DMS153 treated with DMSO at 0.1 percent for 48 hours (cell line): ENCODE results near the gene WWTR1.

ENCODE experiments used
- DNase-seq: peaks from one replicate; lab custom pipeline; 2025; ENCODE audit not compliant: unreplicated experiment; lab: John Stamatoyannopoulos, UW

Gene WWTR1

DNA sequence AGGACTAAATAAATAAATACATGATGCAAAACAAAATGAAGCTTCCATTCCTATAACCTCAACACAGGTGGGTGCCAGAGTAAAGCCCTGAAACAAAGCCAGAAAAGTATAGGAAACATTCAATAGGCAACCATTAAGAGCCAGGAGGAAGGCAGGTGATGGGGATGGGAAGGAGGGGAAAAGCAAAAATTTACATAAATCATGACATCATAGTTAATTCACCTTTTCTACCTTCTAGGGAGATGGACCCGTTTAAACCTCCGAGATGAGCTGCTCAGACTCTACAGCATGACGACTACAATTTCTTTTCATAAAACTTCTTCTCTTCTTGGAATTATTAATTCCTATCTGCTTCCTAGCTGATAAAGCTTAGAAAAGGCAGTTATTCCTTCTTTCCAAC, 155.4 kb downstream of the WWTR1 start:
- DNase-seq, result no peak

DNA sequence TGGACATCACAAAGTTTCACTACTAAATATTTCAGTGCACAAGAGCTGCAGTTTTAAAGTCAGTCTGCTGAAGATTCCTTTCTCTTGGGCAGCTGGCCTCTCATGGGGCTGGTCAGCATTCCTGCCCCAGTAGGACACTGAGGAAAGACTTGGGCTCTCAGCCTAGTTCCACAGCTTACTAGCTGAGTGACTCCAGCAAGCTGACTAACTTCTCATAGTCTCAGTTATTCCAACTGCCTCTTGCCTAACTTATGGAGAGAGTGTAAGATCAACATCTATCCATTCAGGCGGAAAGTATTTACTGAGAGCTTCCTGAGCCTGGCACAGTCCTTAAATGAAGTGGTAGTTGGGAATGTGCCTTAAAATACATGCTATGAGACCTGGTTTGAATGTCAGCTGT, 156.3 kb downstream of the WWTR1 start:
- no peak for DNase-seq

DNA sequence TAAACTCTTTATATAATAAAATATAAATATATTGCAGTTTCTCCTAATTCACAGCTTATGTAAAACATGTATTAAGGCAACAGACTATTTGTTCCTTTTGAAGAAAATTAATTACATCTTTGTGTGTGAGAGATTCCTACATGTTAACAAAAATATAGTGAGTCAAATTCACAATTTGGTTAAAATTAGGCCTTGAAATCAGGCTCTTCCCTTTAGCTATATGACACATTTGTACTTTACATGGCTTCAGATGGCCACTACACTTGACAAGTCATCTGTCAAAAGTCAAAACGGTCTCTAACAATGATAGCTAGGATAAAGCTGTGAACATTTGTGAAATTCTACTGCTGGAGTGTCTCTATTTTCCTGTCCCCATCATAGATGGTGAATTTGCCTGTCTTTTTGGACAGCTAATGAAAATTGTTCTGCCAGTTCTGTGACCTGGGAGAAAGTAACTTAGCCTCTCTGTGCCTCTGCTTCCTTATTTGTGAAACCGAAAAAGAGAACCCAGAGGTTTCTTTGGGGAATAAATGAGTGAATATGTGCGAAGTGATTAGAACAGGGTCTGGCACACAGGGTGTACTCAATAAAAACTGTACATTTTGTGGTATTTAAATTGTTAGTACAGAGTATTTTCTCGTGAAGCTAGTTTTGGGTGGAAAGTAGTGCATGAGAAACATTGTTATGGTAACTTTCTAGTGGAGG, 159.7 kb downstream of the WWTR1 start:
- no peak for DNase-seq

DNA sequence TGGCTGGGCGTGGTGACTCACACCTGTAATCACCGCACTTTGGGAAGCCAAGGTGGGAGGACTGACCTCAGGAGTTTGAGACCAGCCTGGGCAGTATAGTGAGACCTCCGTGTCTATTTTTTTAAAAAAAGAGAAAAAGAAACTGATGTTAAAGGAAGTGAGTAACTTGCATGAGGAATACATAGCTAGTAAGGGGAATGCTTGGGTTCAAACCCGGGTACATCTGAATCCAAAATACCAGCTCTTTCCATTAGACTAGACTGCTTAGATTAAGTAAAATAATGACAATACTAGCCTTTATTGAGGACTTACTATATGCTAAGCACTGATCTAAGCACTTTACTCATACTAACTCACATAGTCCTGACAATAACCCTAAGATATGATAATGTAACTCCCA, 160.9 kb downstream of the WWTR1 start:
- no peak for DNase-seq

DNA sequence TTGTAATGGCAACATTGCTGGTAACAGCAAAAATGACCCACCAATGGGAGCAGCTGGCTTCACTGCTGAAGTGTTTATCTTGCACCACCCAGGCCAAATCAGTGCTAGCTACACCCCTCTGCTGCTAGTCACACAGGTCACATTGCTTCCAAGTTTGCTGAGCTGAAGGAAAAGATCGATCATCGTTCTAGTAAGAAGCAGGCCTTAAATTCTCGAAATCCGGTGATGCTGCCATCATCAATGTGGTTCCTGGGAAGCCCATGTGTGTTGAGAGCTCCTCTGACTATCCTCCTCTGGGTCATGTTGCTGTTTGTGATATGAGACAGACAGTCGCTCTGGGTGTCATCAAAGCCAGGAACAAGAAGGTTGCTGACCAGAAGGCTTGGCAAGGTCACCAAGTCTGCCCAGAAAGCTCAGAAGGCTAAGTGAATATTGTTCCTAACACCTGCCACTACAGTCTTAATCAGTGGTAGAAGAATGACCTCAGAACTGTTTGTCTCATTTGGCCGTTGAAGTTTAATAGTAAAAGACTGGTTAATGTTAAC, 162.2 kb downstream of the WWTR1 start:
- DNase-seq, result no peak

DNA sequence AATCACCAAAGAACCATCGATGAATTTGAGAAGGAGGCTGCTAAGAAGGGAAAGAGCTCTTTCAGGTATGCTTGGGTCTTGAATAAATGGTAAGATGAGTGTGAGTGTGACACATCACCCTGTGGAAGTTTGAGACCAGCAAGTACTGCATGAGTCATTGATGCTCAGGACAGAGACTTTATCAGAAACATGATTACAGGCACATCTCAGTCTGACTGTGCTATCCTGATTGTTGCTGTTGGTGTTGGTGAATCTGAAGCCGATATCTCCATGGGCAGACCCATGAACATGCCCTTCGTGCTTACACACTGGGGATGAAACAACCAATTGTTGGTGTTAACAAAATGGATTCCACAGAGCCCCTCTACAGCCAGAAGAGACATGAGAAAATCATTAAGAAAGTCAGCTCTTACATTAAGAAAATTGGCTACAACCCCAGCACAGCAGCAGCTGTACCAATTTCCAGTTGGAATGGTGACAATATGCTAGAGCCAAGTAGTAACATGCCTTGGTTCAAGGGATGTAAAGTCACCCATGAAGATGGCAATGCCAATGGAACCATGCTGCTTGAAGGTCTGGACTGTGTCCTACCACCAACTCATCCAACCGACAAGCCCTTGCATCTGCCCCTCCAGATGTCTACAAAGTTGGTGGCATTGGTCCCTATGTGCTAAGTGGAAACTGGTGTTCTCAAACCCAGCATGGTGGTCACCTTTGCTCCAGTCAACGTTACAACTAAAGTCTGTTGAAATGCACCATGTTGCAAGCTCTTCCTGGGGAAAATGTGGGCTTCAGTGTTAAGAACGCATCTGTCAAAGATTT, 162.9 kb downstream of the WWTR1 start:
- DNase-seq, result no peak

DNA sequence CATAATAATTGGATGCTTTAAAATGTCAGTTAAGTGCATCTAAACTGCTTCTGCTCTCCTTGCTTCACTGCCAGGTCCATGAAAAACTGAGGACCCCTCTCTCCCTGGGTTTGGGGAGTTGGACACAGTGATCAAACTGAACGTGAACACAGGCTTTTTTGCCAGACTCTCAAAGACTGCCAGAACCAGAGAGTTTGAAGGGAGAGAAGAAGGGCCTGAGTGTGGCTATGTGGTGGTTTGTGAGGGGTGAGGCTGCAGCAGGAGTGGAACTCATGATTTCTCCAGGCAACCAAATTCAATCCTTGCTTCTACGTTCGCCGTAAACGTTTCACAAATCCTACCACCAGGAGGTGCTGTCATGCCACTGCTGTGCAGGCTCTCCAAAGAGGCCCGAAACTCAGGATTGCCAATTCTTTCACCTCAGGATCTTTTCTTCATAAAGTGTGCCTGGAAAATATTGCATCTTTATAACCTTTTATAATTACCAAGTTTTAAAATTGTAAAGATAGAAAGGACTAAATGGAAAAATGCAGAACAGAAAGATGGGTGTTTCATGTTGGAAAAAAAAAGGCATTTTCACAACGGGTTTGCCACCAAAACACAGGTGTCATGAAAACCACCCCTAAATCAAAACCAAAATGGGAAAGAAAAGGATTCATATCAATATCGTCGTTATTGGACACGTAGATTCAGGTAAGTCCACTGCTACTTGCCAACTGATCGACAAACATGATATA, 163.6 kb downstream of the WWTR1 start:
- no peak for DNase-seq

DNA sequence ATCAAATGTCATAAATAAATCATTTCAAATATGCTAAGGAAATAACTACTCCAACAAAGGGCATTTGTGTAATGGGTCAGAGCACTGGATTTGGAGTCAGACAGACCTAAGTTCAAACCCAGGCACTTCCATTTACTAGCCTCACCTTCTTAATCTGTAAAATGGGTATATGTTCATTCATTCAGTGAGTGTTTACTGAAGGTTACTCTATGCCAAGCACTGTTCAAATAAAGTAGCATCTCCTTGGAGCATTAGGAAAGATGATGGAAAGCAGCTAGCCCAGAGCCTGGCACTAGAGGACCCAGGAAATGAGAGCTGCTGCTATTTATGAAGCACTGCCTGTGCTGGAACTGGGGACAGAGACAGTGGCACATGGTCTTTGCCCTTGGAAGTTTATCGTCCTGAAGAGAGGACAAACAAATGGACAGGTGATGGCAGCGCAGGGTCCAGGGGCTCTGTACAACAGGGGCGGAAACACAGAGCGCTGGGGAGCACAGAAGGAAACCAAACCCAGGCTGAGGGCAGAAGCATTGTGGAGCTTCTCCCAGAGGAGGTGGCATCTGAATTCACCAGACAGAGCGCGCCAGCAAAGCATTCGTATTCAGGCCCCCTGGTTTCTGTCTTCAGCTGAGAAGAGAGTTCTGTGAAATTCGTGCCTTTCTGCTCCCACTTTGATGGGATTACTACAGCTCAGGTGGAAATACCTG, 164.4 kb downstream of the WWTR1 start:
- DNase-seq, result no peak

DNA sequence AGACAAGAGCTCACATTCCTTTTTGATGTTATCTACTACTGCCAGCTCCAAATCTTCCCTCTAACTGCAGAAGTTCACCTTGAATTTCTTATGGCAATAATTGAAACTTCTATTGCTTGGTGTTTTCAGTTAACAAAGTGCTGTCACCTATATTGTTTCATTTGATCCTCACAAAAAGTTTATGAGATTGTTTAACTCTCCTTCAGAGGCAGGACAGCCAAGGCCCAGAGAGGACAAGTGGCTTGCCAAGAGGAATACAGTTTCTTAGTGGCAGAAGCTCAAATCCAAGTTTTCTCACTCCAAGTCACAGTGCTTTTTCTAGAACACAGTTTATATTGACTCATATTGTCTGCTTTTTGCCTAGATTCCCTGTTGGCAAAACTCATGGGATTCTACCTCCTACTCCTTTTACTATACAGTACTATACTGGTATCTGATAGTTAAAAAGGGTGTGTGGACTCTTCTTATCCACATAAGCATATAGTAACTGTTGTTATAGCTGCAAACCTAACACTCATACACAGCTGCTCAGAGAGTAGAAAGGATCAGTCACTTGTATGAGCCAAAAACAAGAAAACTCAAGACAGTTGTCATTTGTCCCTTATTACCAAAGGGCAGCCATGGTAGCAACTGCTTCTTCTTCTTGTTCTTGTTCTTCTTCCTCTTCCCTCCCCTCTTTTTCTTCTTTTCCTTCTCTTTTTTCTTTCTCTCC, 167.4 kb downstream of the WWTR1 start:
- no peak for DNase-seq

DNA sequence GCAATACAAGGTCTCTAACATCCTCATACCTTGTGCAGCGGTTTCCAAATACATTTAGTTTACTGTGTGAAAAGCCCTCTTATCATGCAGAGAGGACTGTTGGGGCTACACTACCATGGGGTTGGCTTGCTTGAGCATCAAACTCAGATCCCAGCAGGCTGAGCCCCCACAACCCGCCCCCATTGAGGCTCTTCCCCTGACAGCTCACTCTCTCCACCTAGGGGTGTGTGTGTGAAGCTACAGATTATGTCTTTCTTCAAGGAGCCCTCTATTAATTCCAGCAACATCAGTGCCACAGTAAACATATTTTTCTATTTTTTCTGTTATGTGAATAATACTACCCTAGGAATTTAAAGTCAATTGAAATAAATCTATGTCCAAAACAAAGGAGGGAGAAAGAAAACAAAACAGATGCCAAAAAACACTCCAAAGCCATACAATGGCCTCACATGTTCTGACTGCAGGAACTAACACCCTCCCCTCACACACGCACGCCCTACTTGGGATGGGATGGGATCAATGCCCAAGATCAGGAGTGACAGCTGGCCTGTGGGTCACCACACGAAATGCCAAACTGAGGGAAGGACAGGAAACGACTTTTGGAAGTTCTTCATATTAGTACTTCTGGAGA, 168.7 kb downstream of the WWTR1 start:
- no peak for DNase-seq

DNA sequence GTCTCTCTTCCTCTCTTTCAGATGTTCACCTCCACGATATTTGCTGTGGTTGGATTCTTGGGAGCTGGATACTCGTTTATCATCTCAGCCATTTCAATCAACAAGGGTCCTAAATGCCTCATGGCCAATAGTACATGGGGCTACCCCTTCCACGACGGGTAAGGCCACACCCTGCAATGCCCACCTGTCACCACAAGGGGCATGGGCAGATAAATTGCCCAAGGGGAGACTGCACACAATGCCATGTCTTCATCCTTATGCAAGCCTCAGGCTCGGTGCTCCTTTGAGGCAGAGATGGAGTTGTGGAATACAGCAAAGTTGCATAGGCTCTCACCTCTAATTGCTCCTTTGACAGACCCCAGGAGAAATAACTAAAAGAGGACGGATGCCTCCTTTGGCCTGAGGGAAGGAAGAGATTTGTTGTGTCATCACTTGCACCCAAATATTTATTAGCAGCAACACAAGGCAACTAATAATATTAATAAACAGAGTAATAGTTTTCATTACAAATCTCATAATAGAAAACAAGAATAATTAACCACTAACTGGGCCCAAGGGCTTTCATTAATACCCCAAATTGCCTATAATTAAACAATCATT, 170.1 kb downstream of the WWTR1 start:
- DNase-seq, result no peak

DNA sequence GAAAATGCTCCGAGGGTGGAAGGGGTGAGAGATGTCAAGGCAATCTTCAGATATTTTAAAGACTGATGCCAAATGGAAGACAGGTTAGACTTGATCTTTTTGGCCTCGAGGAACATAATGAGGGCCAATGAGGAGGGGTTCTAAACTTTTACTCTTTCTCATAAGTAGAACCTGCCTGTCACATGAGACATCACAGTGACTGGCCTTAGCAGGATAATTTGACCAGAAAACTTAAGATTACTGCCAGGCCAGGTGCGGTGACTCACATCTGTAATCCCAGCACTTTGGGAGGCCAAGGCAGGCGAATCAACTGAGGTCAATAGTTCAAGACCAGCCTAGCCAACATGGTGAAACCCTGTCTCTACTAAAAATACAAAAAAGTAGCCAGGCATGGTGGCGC, 171.1 kb downstream of the WWTR1 start:
- no peak for DNase-seq

DNA sequence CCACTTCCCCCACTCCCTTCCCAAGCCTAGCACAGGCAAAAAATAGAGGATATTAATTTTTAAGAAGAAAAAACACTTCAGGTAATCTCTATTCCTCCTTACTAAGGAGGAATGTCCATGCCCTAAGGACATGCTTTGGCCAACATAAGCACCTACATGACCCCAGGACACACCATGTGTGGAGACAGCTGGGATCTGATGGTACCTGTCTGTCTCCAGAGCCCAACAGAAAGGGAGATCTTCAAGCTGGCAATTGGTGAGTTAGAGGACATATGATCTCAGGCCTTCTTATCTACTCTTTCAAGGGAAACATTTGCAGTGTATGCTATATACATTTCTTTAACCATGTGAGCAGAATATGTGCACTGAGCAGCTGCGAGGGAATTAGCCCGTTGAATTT, 176.3 kb downstream of the WWTR1 start:
- DNase-seq, result no peak

DNA sequence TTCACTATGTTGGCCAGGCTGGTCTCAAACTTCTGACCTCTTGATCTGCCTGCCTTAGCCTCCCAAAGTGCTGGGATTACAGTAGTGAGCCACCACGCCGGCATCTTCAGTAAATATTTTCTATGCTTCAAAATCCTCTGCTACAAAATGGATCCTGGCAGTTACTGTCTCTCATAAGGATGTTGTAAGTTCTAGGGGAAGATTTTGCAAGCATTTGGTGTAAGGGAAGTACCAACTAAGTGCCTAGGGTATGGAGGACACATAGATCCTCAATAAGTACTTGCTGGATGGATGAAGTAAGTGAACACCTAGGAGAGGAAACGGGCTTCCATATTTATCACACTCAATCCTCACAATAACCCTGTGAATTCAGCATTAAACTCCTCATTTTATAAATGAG, 176.8 kb downstream of the WWTR1 start:
- DNase-seq, result no peak

DNA sequence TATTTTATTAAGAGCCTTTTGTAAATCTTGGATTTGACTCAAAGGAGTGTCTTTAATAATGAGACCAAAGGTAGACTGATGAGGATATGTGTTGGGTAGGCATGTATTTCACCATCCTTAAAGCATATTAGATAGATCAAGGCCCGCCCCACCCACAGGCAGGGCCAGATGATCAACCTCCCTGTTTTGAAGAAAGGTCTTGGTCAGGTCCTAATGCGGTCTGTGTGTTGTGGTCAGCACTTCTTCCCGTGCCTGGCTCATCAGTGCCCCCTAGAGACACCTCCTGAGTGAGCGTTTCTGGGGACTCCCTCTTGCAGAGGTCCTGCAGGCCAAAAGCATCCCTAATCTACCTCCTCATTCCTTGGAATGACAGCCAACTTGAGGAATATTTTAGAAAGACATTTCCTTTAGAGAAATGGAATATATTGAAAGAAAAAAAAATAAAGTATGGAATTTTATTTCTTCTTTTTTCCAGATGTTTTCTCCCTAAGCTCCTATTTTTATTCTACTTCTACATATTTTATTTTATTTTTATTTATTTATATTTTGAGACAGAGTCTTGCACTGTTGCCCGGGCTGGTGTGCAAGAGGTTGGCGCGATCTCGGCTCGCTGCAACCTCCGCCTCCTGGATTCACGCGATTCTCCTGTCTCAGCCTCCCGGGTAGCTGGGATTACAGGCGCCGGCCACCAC, 177.4 kb downstream of the WWTR1 start:
- peak; percentile 53 for DNase-seq

DNA sequence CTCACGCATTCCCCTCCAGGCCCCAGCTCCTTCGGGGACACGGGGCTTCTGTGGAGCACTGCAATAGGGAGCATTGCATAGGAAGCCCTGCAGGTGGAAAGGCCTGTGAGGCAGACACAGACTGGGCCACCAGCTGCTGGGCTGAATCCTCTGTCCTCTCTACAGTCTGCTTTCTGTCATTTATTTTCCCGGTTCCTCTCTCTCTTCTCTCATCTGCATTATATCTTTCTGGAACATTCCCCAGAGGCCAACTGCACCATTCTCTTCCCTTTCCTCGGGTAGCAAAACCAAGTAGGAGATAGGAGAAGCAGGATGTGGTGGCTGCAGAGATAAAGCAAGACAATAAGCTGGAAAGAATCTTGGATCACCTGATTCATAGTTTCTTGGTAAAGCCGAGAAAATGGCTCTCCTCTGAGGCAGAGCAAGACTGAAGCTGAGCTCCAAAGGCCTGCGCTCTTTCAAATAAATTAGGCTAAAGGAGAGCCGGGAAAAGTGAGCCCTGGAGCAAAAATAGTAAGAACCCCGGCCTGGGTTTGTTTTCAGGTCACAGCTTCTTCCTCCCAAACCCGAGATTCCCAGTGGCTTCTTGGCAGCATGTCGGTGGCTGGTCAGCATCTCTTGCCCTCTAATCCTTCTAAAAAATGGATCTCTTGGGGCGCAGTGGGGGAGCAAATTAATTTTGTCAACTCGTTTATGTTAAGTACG, 178.1 kb downstream of the WWTR1 start:
- DNase-seq, result no peak

DNA sequence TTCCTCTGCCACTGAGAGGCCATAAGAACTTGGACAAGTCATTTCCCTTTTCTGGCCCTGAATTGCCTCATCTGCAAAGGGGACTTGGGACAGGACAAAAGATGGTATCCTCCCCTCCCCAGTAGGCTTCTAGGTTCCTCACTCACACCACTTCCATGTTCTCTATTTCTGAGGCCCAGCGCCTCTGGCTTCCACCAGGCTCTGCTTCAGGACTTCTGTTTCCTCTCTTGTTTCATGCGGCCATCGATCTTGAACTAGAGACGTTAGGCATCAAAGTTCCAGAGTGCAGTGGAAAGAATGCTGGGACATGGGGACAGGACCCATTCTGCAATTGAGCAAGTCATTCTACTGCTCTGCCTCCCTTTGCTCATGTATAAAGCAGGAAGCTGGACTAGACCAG, 181.6 kb downstream of the WWTR1 start:
- no peak for DNase-seq

DNA sequence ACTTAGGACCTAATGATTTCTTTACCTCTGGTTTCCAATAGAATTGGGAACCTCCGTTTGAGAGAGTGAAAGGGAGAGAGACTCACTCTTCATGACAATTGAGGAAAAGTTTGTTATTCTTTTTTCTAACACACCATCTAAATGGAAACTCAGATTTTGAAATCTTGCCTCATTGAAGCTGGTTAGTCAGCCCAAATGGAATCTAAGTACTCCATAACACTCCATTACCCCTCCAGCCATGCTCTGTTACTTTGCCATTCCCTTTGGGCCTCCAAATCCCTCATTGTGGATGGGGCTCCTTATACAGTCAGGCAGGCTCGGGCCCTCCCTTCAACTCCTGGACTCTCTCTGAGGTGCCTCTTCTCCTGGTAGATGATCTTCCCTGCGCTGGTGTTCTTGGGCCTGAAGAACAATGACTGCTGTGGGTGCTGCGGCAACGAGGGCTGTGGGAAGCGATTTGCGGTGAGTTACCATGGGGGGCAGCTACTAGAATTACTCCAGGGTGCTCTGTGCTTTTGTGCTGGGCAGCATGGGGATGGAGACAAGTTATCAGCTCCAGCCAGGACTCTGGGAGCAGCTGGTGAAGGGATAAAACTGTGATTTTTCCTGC, 182.3 kb downstream of the WWTR1 start:
- DNase-seq, result no peak
